Gastrocnemius medialis (tissue), 4 donors: ENCODE measurements around the gene SMAD6.

Experiments used
- POLR2A ChIP-seq, 2 donors: fragments of 450-650 bp; IDR thresholded peaks; one replicate each; pipeline ENCODE4 v1.6.1; 2017; ENCODE audit warnings: antibody characterized with exemption in 2 of 2, mild to moderate bottlenecking in 2 of 2, moderate library complexity in 2 of 2
- TF ChIP-seq, protein P1 (sequence below), 5 experiments: fragments of 450-650 bp in 3 of 5; fragments of 200-600 bp in 2 of 5; sonication (generic) in 2 of 5; IDR thresholded peaks in 4 of 5; conservative IDR thresholded peaks in 1 of 5; 1 replicate in 4 of 5; 2 replicates in 1 of 5; pipeline ENCODE4 v1.5.1; 2016 to 2019; ENCODE audit warnings: antibody characterized with exemption in 5 of 5, mild to moderate bottlenecking in 3 of 5, moderate library complexity in 3 of 5

DNA sequence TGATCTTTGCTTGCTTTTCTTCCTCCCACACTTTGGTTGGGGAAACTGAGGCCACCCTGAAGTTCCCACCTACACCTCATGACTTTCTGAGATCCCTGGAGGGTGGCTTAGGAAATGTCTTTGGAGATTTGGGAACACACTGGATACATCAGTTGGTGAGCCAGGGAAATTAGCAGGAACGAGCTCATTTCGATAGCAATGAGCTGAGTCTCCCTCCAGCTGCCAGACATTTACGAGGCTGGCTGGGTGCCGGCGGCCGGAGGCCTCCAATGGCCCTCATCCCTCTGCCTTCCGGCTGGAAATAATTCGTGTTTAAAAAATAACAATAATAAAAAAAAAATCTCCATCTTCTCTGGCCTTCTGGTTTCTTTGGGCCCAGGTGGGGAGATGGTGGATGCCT, 38.8 kb downstream of the SMAD6 start:
- TF ChIP-seq, protein P1, sequence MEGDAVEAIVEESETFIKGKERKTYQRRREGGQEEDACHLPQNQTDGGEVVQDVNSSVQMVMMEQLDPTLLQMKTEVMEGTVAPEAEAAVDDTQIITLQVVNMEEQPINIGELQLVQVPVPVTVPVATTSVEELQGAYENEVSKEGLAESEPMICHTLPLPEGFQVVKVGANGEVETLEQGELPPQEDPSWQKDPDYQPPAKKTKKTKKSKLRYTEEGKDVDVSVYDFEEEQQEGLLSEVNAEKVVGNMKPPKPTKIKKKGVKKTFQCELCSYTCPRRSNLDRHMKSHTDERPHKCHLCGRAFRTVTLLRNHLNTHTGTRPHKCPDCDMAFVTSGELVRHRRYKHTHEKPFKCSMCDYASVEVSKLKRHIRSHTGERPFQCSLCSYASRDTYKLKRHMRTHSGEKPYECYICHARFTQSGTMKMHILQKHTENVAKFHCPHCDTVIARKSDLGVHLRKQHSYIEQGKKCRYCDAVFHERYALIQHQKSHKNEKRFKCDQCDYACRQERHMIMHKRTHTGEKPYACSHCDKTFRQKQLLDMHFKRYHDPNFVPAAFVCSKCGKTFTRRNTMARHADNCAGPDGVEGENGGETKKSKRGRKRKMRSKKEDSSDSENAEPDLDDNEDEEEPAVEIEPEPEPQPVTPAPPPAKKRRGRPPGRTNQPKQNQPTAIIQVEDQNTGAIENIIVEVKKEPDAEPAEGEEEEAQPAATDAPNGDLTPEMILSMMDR (IDR thresholded peaks at IDR 0.05 in 4 of 5, conservative IDR thresholded peaks at IDR 0.05 in 1 of 5): no peak
- no peak for TF ChIP-seq POLR2A (IDR thresholded peaks at IDR 0.05)
